Measurements from ENCODE around the gene MACROD1. TPM values are rescaled to one million over a fixed set of nuclear protein-coding genes. Genes with fewer than 3 reads are reported as not detected.
"Not testable (repeated sequence)": the region's sequence is repeated elsewhere in the genome, so short reads cannot be mapped to it uniquely, and the experiment has no call there.

The MACROD1 gene
- total RNA-seq, 2 donors from 2014 or later, result 17.4 to 18.4 TPM

DNA sequence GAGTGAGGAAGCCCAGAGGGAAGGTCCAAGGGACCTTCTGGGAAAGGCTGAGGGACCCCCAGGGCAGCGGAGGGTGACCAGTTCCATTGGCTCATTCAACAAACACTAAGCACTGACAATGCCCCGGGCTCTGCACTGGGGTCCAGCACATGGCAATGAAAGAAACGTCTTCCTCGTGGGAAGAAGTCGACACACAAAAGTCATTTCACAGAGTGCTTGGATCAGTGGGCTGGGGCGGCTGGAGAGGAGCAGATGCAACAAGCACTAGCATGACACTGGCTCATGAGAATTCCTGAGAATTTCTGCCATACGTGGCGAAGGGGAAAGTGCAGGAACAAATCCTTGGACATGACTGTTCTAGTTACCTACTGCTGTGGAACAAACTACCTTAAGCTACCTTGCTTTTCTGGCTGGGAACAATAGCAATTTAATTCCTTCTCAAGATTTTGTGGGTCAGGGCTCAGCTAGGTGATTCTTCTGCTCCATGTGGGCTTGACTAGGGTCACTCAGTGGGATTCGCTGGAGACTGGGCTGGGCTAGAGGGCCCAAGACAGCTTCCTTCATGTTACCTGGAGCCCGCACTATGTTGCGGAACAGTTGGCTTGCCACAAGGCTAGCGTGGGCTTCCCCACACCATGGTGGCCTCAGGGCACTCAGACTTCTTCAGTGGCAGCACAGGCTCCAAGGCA lies 13.2 kb upstream of the MACROD1 start:
- Mint-ChIP-seq H3K27me3 (ENCODE audit: low read depth) (no peaks in the 10 kb centered on the region), H3K4me3 (no peak overlapping the region), H3K27ac (no peak overlapping the region), H3K36me3 (ENCODE audit: insufficient read depth in 2 of 2) (peaks cover 2 to 3% of the 10 kb centered on the region in 2 donors), H3K4me1 (ENCODE audit: low read depth) (peaks cover 48% of the 10 kb centered on the region), H3K9me3 (peaks cover 2% of the 10 kb centered on the region in 2 donors)
- DNase-seq (no peak), ATAC-seq (replicated peaks in 1 of 2) (no peak)

DNA sequence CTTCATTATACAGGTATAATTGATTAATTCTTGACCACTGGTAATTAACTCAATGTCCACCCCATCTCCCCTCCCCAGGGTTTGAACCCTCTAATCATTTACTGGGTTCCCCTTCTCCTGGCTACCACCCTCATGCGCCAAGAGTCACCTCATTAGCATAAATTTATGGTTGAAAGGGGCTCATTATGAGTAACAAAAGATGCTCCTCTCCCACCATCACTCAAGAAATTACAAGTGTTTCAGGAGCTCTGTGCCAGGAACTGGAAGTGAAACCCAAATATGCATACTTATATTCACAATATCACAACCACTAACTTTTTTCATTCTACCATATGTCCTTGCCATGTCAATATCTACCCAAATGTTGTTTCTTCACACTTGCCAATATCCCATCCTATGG lies 12.3 kb upstream of the MACROD1 start:
- Mint-ChIP-seq H3K9me3 (peaks cover 4% of the 10 kb centered on the region in 2 donors), H3K27ac (no peak overlapping the region), H3K27me3 (ENCODE audit: low read depth) (no peaks in the 10 kb centered on the region), H3K36me3 (ENCODE audit: insufficient read depth in 2 of 2) (peaks cover 4 to 5% of the 10 kb centered on the region in 2 donors), H3K4me3 (no peak overlapping the region), H3K4me1 (ENCODE audit: low read depth) (peaks cover 39% of the 10 kb centered on the region)
- DNase-seq (no peak), ATAC-seq (replicated peaks in 1 of 2) (peak; percentile 32 to 62)

DNA sequence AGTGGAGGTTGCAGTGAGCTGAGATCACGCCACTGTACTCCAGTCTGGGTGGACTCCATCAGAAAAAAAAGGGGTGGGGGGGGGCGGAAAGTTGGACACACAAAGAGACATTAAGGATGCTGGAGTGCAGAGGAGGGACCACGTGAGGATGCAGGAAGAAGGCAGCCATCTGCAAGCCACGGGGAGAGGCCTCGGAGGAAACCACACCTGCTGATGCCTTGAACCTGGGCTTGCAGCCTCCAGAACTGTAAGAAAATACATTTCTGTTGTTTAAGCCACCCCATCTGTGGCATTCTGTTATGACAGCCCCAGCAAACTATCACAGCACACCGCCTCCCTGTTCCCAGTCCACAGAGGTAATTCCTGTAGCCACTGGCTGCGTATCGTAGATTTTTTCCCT lies 10.8 kb upstream of the MACROD1 start:
- ATAC-seq (replicated peaks in 1 of 2) (no peak), DNase-seq (no peak)
- Mint-ChIP-seq H3K27ac (no peak overlapping the region), H3K36me3 (ENCODE audit: insufficient read depth in 2 of 2) (peaks cover 4 to 5% of the 10 kb centered on the region in 2 donors), H3K9me3 (peaks cover 4% of the 10 kb centered on the region in 2 donors), H3K27me3 (ENCODE audit: low read depth) (no peaks in the 10 kb centered on the region), H3K4me1 (ENCODE audit: low read depth) (peaks cover 30% of the 10 kb centered on the region), H3K4me3 (no peak overlapping the region)

DNA sequence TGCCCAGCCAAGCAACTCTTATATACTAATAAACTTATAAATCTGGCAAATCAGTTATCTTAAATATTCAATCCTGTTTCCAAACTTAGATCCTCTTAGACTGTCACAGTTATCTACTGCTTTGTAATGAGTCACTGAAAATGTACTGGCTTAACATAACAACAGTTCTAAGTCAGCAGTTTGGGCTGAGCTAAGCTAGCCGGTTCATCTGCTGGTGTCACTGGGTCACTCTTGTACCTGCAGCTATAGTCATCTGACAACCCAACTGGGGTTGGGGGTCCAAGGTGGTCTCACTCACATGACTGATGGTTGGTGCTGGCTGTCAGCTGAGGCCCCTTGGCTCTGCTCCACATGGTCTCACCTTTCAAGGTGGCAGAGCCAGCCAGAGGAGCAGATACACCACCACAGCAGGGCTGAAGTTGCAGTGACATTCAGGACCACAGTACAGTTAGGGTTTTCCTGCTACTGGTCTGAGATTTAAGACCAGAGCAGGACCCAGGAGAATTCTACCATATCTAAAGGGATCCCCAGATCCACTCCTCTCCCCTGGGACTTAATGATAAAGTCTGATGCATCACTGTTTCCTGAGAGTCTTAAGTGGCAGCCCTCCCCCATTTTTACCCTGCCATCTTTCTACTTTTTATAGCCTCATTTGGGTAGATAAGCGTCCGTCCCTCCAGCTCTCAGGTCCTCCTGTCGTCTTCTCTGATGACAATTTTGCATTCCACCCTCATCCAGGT lies 7.9 kb upstream of the MACROD1 start:
- no peak overlapping the region for H3K27ac Mint-ChIP-seq
- H3K27me3 Mint-ChIP-seq (ENCODE audit: low read depth), result no peaks in the 10 kb centered on the region
- no peak overlapping the region for H3K4me3 Mint-ChIP-seq
- peaks cover 4% of the 10 kb centered on the region in 2 donors for H3K9me3 Mint-ChIP-seq
- no peak for DNase-seq
- peaks cover 17% of the 10 kb centered on the region for H3K4me1 Mint-ChIP-seq (ENCODE audit: low read depth)
- peaks cover 4 to 5% of the 10 kb centered on the region in 2 donors for H3K36me3 Mint-ChIP-seq (ENCODE audit: insufficient read depth in 2 of 2)
- ATAC-seq (replicated peaks in 1 of 2), result no peak

DNA sequence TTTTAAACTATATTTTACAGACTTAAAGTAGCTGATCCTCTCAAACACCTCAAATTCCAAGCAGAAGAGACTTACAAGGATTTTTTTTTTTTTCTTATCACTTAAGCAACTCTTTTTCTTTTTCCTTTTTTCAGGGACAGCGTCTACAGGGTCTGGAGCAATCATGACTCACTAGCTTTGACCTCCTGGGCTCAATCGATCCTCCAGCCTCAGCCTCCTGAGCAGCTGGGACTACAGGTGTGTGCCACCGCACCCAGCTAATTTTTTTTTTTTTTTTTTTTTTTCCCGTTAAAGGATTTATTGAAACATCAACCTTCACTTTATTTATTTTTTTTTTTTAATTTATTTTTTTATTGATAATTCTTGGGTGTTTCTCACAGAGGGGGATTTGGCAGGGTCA lies 4.5 kb upstream of the MACROD1 start:
- Mint-ChIP-seq H3K4me1 (ENCODE audit: low read depth) (peaks cover 6% of the 10 kb centered on the region), H3K4me3 (no peak overlapping the region), H3K36me3 (ENCODE audit: insufficient read depth in 2 of 2) (peaks cover 4 to 6% of the 10 kb centered on the region in 2 donors), H3K27ac (no peak overlapping the region), H3K9me3 (peaks cover 4% of the 10 kb centered on the region in 2 donors), H3K27me3 (ENCODE audit: low read depth) (no peaks in the 10 kb centered on the region)
- ATAC-seq (replicated peaks in 1 of 2) (no peak), DNase-seq (no peak)

DNA sequence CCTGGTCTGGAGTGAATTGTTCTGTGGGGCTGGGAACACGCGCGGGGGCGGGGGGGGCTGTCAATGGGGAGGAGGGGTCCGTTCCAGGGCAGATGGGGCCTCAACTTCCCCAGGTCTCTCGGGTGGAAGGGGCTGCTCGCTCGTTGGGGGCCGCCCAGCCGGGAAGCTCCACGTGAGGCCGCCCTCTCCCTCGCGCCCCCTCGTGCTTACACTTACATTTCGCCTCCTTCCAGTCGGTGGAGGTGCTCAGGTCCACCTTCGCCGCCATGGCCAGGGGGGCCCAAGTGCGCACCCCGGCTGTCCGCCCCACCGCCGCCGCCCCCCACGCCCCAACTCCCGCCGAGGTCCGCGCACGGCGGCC lies 452 bp downstream of the MACROD1 start:
- H3K9me3 Mint-ChIP-seq, result no peaks in the 10 kb centered on the region
- H3K36me3 Mint-ChIP-seq (ENCODE audit: insufficient read depth in 2 of 2), result peaks cover 0 to 2% of the 10 kb centered on the region in 2 donors
- ATAC-seq (replicated peaks in 1 of 2), result peak; percentile 19 to 21
- H3K4me1 Mint-ChIP-seq (ENCODE audit: low read depth), result peaks cover 16% of the 10 kb centered on the region
- H3K27me3 Mint-ChIP-seq (ENCODE audit: low read depth), result no peaks in the 10 kb centered on the region
- peak in 1 of 2 donors; percentile 38 for DNase-seq
- H3K4me3 Mint-ChIP-seq, result peak overlapping the region; percentile 91 to 95
- H3K27ac Mint-ChIP-seq, result no peak overlapping the region

DNA sequence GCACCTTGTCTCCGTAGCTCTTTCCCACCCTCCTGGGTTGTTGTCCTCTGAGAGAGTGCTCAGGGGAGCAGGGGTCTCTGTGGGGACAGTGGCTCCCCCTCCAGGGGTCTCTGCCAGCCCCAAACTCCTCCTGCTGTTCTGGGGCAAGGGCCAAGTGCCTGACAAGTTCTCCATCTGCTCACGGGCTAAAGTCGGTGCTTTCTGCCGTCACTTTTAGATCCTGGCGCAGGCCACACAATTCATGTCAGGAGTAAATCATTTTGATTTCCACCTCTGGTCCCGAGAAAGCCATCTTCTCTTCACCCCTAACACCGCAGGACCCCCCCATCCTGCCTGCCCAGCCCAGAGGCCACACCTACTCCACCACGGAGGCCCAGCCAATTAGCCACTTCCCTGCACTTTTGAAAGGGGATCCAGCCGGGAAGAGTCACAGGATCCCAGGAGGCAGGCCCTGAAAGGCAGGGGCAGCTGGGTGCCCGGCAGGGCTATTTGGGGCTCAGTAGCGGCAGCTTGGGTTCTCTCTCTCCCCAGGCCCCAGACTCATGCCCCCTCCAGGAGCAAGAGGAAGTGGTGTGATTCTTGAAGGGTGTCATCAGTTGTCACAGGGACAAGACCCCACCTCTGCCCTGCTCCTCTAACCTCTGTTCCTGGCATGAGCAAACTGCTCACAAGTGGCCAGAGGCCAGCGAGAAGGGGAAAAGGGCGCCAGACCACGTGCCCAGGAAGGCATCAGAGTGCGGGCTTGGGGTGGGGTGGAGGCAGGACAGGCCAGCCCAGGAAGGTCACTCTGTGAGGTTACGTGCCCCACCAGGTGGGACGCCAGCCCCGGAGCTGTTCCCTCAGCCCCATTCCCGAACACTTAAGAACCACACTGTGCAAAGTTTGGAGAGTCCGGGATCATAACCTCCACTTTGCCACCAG lies 1.3 kb downstream of the MACROD1 start:
- H3K36me3 Mint-ChIP-seq (ENCODE audit: insufficient read depth in 2 of 2), result peaks cover 0 to 2% of the 10 kb centered on the region in 2 donors
- peak overlapping the region; percentile 91 to 95 for H3K4me3 Mint-ChIP-seq
- H3K4me1 Mint-ChIP-seq (ENCODE audit: low read depth), result peaks cover 16% of the 10 kb centered on the region
- no peak overlapping the region for H3K27ac Mint-ChIP-seq
- ATAC-seq (replicated peaks in 1 of 2), result no peak
- H3K9me3 Mint-ChIP-seq, result no peaks in the 10 kb centered on the region
- H3K27me3 Mint-ChIP-seq (ENCODE audit: low read depth), result no peaks in the 10 kb centered on the region
- no peak for DNase-seq

DNA sequence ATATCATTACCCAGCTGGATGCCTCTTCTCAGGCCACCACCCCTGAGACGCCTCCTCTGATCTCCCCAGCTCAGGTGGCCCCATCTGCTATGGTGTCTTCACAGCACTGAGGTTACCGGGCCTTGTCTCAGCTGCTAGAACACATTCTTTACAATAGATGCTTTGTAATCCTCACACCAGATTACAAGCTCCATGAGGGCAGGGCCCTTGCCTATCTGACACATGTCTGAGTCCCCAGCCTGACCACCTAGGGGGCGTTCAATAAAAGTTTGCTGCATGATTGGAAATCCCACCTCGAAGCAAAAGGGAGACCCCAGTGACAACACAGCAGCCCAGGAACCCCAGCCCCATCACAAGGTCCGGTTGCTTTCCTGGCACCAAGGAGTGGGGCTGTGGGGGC lies 2.0 kb downstream of the MACROD1 start:
- H3K4me1 Mint-ChIP-seq (ENCODE audit: low read depth), result peaks cover 16% of the 10 kb centered on the region
- H3K9me3 Mint-ChIP-seq, result no peaks in the 10 kb centered on the region
- H3K4me3 Mint-ChIP-seq, result no peak overlapping the region
- H3K27ac Mint-ChIP-seq, result no peak overlapping the region
- no peak for DNase-seq
- no peaks in the 10 kb centered on the region for H3K27me3 Mint-ChIP-seq (ENCODE audit: low read depth)
- ATAC-seq (replicated peaks in 1 of 2), result no peak
- peaks cover 0 to 2% of the 10 kb centered on the region in 2 donors for H3K36me3 Mint-ChIP-seq (ENCODE audit: insufficient read depth in 2 of 2)

DNA sequence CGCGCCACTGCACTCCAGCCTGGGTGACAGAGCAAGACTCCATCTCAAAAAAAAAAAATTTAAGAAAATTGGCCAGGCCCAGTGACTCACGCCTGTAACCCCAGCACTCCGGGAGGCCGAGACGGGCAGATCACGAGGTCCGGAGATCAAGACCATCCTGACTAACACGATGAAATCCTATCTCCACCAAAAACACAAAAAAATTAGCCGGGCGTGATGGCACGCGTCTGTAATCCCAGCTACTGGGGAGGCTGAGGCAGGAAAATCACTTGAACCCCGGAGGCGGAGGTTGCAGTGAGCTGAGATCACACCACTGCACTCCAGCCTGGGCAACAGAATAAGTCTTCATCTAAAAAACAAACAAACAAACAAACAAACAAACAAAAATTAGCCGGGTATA lies 3.1 kb downstream of the MACROD1 start:
- H3K4me3 Mint-ChIP-seq; H3K27ac Mint-ChIP-seq; DNase-seq; H3K27me3 Mint-ChIP-seq (ENCODE audit: low read depth); ATAC-seq (replicated peaks in 1 of 2); H3K9me3 Mint-ChIP-seq; H3K36me3 Mint-ChIP-seq (ENCODE audit: insufficient read depth in 2 of 2): not testable (repeated sequence)
- H3K4me1 Mint-ChIP-seq (ENCODE audit: low read depth), result peaks cover 16% of the 10 kb centered on the region

DNA sequence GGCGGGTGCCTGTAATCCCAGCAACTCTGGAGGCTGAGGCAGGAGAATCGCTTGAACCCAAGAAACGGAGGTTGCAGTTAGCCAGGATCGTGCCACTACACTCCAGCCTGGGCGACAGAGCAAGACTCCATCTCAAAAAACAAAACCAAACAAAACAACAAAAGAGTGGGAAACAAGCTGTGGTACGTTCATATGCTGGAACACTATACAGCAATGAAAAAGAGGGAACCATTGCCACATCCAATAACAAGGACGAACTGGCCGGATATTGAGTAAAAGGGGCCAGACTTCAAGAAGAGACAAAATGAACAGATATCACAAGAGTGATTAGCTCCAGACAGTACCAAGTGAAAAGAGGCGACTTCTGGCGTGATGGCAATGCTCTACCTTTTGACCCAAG lies 4.9 kb downstream of the MACROD1 start:
- H3K27ac Mint-ChIP-seq, result no peak overlapping the region
- H3K4me3 Mint-ChIP-seq, result no peak overlapping the region
- no peaks in the 10 kb centered on the region for H3K27me3 Mint-ChIP-seq (ENCODE audit: low read depth)
- ATAC-seq (replicated peaks in 1 of 2) (no peak), DNase-seq (no peak)
- no peaks in the 10 kb centered on the region for H3K9me3 Mint-ChIP-seq
- no peaks in the 10 kb centered on the region for H3K36me3 Mint-ChIP-seq (ENCODE audit: insufficient read depth in 2 of 2)
- peaks cover 10% of the 10 kb centered on the region for H3K4me1 Mint-ChIP-seq (ENCODE audit: low read depth)

DNA sequence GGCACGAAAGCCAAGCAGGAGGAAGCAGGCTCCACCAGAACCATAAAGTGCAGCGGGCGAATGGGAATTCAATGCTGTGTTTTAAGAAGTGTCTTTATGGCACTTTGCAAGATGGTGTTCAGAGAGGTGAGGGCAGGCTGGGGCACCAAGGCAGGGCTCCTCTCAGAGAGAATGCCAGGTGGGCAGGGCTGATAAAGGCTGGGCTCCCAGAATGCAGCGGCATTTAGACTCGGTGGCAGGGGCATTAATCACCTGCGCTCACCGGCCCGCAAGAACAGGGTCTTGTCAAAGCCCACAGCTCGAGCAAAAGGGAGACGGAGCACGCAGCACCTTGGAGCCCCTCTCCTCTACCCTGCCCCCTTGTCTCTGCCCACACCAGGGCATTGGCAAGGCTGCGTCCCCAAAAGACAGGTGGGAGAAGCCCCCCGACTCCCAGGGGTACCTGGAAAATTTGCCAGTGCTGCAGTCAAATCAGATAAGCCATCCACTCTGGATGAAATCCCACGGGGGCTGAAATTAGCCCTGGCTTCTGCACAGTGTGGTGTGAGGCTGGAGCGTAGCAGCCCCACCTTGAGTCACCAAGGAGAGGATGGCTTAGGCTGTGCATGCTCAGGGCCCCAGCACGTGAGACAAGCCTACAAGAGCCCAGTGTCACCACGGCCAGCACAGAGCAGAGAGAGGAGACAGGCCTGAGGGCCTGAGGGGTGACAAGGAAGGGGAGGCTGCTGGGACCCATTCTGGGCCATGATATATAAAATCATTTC lies 8.1 kb downstream of the MACROD1 start:
- no peak overlapping the region for H3K4me3 Mint-ChIP-seq
- DNase-seq, result no peak
- no peak for ATAC-seq (replicated peaks in 1 of 2)
- H3K36me3 Mint-ChIP-seq (ENCODE audit: insufficient read depth in 2 of 2), result no peaks in the 10 kb centered on the region
- H3K4me1 Mint-ChIP-seq (ENCODE audit: low read depth), result peaks cover 5% of the 10 kb centered on the region
- no peak overlapping the region for H3K27ac Mint-ChIP-seq
- H3K27me3 Mint-ChIP-seq (ENCODE audit: low read depth), result no peaks in the 10 kb centered on the region
- H3K9me3 Mint-ChIP-seq, result no peaks in the 10 kb centered on the region

DNA sequence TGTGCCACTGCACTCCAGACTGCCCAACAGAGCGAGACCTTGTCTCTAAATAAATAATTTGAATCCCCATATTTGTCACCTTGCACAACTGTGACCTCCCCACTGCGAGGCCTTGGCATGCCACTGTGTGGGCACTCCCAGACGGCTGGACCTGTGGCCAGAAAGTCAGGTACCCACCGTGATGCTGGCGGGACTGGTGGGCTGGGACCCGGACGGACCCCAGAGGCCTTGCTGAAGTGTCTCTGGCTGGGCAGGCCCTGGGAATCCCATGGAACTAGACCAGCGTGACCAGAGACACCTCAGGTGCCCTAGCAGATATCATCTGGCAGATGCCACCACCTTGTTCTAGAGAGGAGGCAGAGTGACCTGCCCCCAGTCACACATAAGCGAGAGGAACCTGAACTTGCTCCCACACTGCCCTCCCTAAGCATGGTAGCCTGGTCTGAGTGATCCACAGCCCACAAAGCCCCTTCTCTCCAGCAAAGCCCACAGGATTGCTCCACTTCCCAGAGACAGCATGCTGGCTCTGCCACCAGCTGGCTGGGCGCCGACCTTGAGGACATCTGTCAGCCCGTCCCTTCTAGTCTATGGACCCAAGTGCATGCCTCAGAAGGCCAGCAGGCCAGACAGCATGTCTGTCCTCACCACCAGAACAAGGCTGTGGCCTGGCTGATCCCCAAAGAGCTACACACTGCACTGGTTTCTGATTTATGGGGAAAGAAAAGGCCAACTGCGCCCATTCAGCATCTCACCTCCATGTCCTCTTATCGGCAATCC lies 9.5 kb downstream of the MACROD1 start:
- ATAC-seq (replicated peaks in 1 of 2), result no peak
- no peak for DNase-seq
- Mint-ChIP-seq H3K27me3 (ENCODE audit: low read depth) (no peaks in the 10 kb centered on the region), H3K36me3 (ENCODE audit: insufficient read depth in 2 of 2) (no peaks in the 10 kb centered on the region), H3K4me3 (no peak overlapping the region), H3K9me3 (no peaks in the 10 kb centered on the region), H3K27ac (no peak overlapping the region), H3K4me1 (ENCODE audit: low read depth) (peaks cover 5% of the 10 kb centered on the region)
